Gastroesophageal sphincter (tissue), 4 donors: ENCODE measurements around the gene TFEB. TPM values are rescaled to one million over a fixed set of nuclear protein-coding genes. Genes with fewer than 3 reads are reported as not detected.

Experiments
- ATAC-seq: fragments of 150-250 bp; one replicate; pipeline ENCODE4 v1.9.1; 2016; ENCODE audit warnings: mild to moderate bottlenecking, moderate library complexity
- H3K27ac ChIP-seq, 4 donors: fragments of 200-600 bp; sonication (generic) in 3 of 4; 1 replicate in 3 of 4; 2 replicates in 1 of 4; pipeline ENCODE4 v1.5.1; 2016 to 2019
- H3K27me3 ChIP-seq: fragments of 200-600 bp; sonication (generic); one replicate; pipeline ENCODE4 v1.5.1; 2019
- H3K36me3 ChIP-seq, 2 donors: fragments of 200-600 bp; sonication (generic); one replicate each; pipeline ENCODE4 v1.5.1; 2019; ENCODE audit warnings: control low read depth in 1 of 2
- H3K4me1 ChIP-seq, 3 donors: fragments of 200-600 bp; sonication (generic); 1 replicate in 2 of 3; 2 replicates in 1 of 3; pipeline ENCODE4 v1.5.1; 2016 to 2019; ENCODE audit warnings: control low read depth in 2 of 3
- H3K4me3 ChIP-seq, 2 donors: fragments of 200-600 bp; sonication (generic); one replicate each; pipeline ENCODE4 v1.5.1; 2019; ENCODE audit warnings: mild to moderate bottlenecking in 1 of 2, moderate library complexity in 1 of 2
- H3K9me3 ChIP-seq, 3 donors: fragments of 200-600 bp; sonication (generic); one replicate each; pipeline ENCODE4 v1.5.1; 2017 to 2019; ENCODE audit warnings: control low read depth in 2 of 3
- EP300 ChIP-seq: sonication (generic); formaldehyde crosslinking; IDR thresholded peaks from one replicate; pipeline ENCODE4 v1.6.1; 2017; ENCODE audit warnings: antibody characterized with exemption, mild to moderate bottlenecking
- POLR2A ChIP-seq, 2 donors: fragments of 450-650 bp; IDR thresholded peaks; one replicate each; pipeline ENCODE4 v1.6.1; 2017; ENCODE audit warnings: antibody characterized with exemption in 2 of 2, mild to moderate bottlenecking in 2 of 2, moderate library complexity in 1 of 2
- POLR2AphosphoS5 ChIP-seq: sonication (generic); formaldehyde crosslinking; IDR thresholded peaks from one replicate; pipeline ENCODE4 v1.6.1; 2017; ENCODE audit warnings: antibody characterized with exemption
- WGBS, 2 donors: methylation state at CpG; one replicate each; pipeline ENCODE4 v1.1.5; 2018; ENCODE audit warnings: low coverage in 1 of 2; 5-methylcytosine and 5-hydroxymethylcytosine counted together
- total RNA-seq, 4 donors: library from RNA; depleted of rRNA; stranded (reverse); fragments of >200 nt; gene quantifications; one replicate each; pipeline ENCODE4 v1.1.0, GENCODE V29; 2016
- TF ChIP-seq, protein P1 (sequence below), 4 experiments: fragments of 200-600 bp in 2 of 4; fragments of 450-650 bp in 2 of 4; sonication (generic) in 1 of 4; IDR thresholded peaks; one replicate each; pipeline ENCODE4 v1.5.1; 2017 to 2019; ENCODE audit warnings: antibody characterized with exemption in 4 of 4, mild to moderate bottlenecking in 2 of 4, moderate library complexity in 2 of 4

Gene TFEB
- total RNA-seq, 4 donors from 2014 or later, result 16.6 to 42.8 (median 26.1) TPM

DNA sequence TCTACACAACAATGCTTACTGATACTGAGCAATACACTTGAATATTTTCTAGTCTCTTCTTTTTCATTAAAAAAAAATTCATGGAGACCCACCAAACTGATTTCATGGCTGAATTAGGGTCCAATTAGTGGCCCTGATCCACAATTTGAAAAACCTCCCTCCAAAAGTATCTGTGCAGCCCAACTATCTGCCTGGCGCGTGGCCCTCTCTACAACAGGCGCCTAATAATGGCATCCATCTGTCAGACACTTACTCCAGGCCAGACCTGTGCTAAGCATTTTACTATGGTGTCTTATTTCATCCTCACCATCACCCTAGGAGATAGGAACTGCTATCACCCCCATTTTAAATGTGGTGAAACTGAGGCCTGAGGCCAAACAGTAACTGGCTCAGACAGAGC, 14.0 kb downstream of the TFEB start:
- no peak overlapping the region for H3K27ac ChIP-seq
- H3K4me3 ChIP-seq, result no peak overlapping the region
- no peaks in the 10 kb centered on the region for H3K27me3 ChIP-seq
- H3K4me1 ChIP-seq, result peaks cover 0 to 92% (median 32%) of the 10 kb centered on the region in 3 donors
- ATAC-seq, result no peak
- no peaks in the 10 kb centered on the region for H3K9me3 ChIP-seq
- 92% methylated on average over 2 of the region's 3 CpGs; no CpG with 5 or more reads in 1 of the 2 donors for WGBS, 2 donors
- TF ChIP-seq EP300 (no peak), POLR2A (IDR thresholded peaks at IDR 0.05) (no peak), POLR2AphosphoS5 (no peak)
- TF ChIP-seq, protein P1, sequence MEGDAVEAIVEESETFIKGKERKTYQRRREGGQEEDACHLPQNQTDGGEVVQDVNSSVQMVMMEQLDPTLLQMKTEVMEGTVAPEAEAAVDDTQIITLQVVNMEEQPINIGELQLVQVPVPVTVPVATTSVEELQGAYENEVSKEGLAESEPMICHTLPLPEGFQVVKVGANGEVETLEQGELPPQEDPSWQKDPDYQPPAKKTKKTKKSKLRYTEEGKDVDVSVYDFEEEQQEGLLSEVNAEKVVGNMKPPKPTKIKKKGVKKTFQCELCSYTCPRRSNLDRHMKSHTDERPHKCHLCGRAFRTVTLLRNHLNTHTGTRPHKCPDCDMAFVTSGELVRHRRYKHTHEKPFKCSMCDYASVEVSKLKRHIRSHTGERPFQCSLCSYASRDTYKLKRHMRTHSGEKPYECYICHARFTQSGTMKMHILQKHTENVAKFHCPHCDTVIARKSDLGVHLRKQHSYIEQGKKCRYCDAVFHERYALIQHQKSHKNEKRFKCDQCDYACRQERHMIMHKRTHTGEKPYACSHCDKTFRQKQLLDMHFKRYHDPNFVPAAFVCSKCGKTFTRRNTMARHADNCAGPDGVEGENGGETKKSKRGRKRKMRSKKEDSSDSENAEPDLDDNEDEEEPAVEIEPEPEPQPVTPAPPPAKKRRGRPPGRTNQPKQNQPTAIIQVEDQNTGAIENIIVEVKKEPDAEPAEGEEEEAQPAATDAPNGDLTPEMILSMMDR (IDR thresholded peaks at IDR 0.05), result no peak
- H3K36me3 ChIP-seq, result no peaks in the 10 kb centered on the region

DNA sequence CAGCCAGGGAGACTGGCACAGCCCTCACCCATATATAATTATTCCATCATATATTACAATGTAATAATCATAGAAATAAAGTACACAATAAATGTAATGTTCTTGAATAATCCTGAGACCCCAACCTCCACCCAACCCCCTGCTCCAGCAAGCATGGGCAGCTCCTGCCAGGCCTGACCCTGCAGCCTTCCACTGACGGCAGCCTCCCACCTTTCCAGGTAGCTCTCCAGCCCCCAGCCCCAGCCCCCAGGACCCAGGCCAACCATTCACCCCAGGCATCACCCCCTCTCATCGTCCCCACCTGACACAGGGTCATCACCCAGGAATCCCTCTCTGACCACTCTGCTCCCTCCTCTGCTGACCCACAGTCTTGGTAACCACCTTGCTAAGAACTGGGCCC, 14.6 kb downstream of the TFEB start:
- Histone ChIP-seq H3K4me1 (peaks cover 0 to 98% (median 33%) of the 10 kb centered on the region in 3 donors), H3K4me3 (no peak overlapping the region), H3K9me3 (no peaks in the 10 kb centered on the region), H3K27me3 (no peaks in the 10 kb centered on the region), H3K27ac (no peak overlapping the region), H3K36me3 (no peaks in the 10 kb centered on the region)
- TF ChIP-seq, protein P1 (IDR thresholded peaks at IDR 0.05), result no peak
- TF ChIP-seq POLR2AphosphoS5, result no peak
- no peak for TF ChIP-seq POLR2A (IDR thresholded peaks at IDR 0.05)
- no peak for TF ChIP-seq EP300
- no peak for ATAC-seq
- 93% methylated on average over 2 of the region's 2 CpGs; no CpG with 5 or more reads in 1 of the 2 donors for WGBS, 2 donors

DNA sequence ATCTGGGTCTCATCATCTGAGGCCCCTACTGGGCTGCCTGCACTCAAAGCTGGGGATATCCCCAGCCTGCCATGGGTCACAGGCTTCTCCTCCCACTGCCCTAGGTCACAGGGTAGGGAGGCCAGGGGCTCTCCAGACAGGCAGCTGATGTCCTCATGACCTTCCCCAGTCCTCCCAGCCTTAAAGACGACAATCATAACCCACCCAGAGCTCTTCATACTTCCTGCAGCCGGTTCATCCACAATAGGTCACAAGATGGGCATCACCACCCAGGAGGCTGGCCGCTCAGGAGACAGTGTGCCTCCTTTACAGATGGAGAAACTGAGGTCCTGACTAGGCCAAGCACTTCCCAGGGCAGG, 15.2 kb downstream of the TFEB start:
- TF ChIP-seq, protein P1 (IDR thresholded peaks at IDR 0.05), result no peak
- TF ChIP-seq POLR2AphosphoS5, result no peak
- no peak for TF ChIP-seq EP300
- no peak for TF ChIP-seq POLR2A (IDR thresholded peaks at IDR 0.05)
- Histone ChIP-seq H3K27me3 (no peaks in the 10 kb centered on the region), H3K27ac (no peak overlapping the region), H3K36me3 (no peaks in the 10 kb centered on the region), H3K4me1 (peaks cover 0 to 99% (median 33%) of the 10 kb centered on the region in 3 donors), H3K4me3 (no peak overlapping the region), H3K9me3 (no peaks in the 10 kb centered on the region)
- WGBS, 2 donors, result 71% methylated on average over 1 of the region's 3 CpGs; no CpG with 5 or more reads in 1 of the 2 donors
- ATAC-seq, result no peak

DNA sequence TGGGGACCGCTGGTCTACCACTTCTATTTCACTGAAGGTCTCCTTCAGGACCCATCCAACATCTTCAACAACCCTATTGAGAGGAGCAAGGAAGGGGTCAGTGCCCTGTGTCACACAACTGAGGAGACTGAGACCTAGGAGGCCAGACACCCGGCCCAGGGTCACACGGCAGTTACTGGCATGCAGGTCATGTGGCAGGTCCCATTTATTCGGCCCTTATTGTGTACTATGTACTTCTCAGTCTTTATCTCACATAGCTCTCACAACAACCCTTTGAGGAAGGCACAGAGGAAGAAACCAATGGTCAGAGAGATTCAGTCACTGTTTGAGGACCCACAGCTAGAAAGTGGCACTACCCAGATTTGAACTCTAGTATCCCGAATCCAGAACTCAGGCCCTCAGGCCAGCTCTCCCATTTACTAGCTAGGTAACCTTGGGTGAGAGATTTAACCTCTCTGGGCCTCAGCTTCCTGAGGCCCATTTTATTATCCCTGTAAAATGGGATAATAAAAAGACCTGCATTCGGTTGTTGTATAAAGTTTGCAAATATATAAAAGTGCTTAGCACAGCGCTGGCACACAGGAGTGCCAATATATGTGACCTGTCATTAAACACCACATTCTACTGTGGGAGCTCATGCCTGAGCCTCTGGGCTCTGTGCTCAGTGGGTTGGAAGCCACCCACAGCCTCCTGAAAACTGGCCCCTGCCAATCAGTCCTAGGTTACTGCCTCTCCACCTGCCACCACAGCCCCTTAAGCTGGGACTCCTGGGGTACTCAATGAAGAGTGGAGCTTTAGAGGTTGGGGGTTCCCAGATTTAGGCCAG, 15.8 kb downstream of the TFEB start:
- Histone ChIP-seq H3K27ac (no peak overlapping the region), H3K36me3 (peaks cover 0 to 5% of the 10 kb centered on the region in 2 donors), H3K9me3 (no peaks in the 10 kb centered on the region), H3K27me3 (no peaks in the 10 kb centered on the region), H3K4me3 (no peak overlapping the region), H3K4me1 (peaks cover 0 to 99% (median 32%) of the 10 kb centered on the region in 3 donors)
- ATAC-seq, result no peak
- TF ChIP-seq, protein P1 (IDR thresholded peaks at IDR 0.05), result no peak
- TF ChIP-seq POLR2AphosphoS5 (no peak), POLR2A (IDR thresholded peaks at IDR 0.05) (no peak), EP300 (no peak)
- 79 to 83% methylated on average over 3 to 7 of the region's 7 CpGs for WGBS, 2 donors

DNA sequence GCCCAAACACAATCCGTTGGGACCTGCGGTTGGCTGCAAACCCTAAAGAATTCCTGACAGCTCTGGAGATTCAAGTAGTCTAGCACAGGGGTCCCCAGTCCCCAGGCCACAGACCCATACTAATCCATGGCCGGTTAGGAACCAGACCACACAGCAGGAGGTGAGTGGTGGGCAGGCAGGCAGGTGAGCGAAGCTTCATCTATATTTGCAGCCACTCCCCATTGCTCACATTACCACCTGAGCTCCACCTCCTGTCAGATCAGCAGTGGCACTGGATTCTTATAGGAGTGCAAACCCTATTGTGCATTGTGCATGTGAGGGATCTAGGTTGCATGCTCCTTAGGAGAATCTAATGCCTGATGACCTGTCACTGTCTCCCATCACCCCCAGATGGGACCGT, 16.6 kb downstream of the TFEB start:
- Histone ChIP-seq H3K27ac (no peak overlapping the region), H3K4me3 (no peak overlapping the region), H3K27me3 (no peaks in the 10 kb centered on the region), H3K36me3 (peaks cover 0 to 6% of the 10 kb centered on the region in 2 donors), H3K9me3 (no peaks in the 10 kb centered on the region), H3K4me1 (peaks cover 0 to 99% (median 29%) of the 10 kb centered on the region in 3 donors)
- ATAC-seq, result no peak
- WGBS, 2 donors, result 100% methylated on average over 1 of the region's 5 CpGs; no CpG with 5 or more reads in 1 of the 2 donors
- TF ChIP-seq POLR2AphosphoS5 (no peak), POLR2A (IDR thresholded peaks at IDR 0.05) (no peak), EP300 (no peak)
- TF ChIP-seq, protein P1 (IDR thresholded peaks at IDR 0.05), result no peak
